Esophagus squamous epithelium (tissue), 5 donors: ENCODE data around the gene FYN. TPM values are rescaled to one million over a fixed set of nuclear protein-coding genes. Genes with fewer than 3 reads are reported as not detected.

Experiments used
- DNase-seq: peaks from one replicate; lab custom pipeline; 2025; lab: John Stamatoyannopoulos, UW
- H3K27ac ChIP-seq, 4 donors: fragments of 200-600 bp; sonication (generic); one replicate each; pipeline ENCODE4 v1.5.1; 2016 to 2019; ENCODE audit warnings: mild to moderate bottlenecking in 1 of 4
- H3K27me3 ChIP-seq, 4 donors: fragments of 200-600 bp; sonication (generic); 1 replicate in 3 of 4; 2 replicates in 1 of 4; pipeline versions ENCODE4 v1.5.1 to v1.6.0; 2017 to 2021; ENCODE audit warnings: antibody characterized with exemption in 1 of 4
- H3K36me3 ChIP-seq, 3 donors: fragments of 200-600 bp; sonication (generic); one replicate each; pipeline ENCODE4 v1.5.1; 2016 to 2019
- H3K4me1 ChIP-seq, 3 donors: fragments of 200-600 bp; sonication (generic); one replicate each; pipeline ENCODE4 v1.5.1; 2017 to 2019
- H3K4me3 ChIP-seq, 4 donors: fragments of 200-600 bp; sonication (generic); 1 replicate in 3 of 4; 2 replicates in 1 of 4; pipeline ENCODE4 v1.5.1; 2016 to 2019; ENCODE audit warnings: mild to moderate bottlenecking in 2 of 4, moderate library complexity in 1 of 4
- H3K9me3 ChIP-seq, 3 donors: fragments of 200-600 bp; sonication (generic); one replicate each; pipeline ENCODE4 v1.5.1; 2016 to 2019
- CTCF ChIP-seq, 6 experiments: fragments of 450-650 bp in 4 of 6; fragments of 200-600 bp in 2 of 6; sonication (generic) in 2 of 6; IDR thresholded peaks; one replicate each; pipeline ENCODE4 v1.5.1; 2016 to 2019; ENCODE audit warnings: antibody characterized with exemption in 6 of 6, mild to moderate bottlenecking in 4 of 6, moderate library complexity in 4 of 6
- POLR2A ChIP-seq, 4 donors: fragments of 450-650 bp; IDR thresholded peaks; one replicate each; pipeline ENCODE4 v1.6.1; 2017; ENCODE audit warnings: antibody characterized with exemption in 4 of 4, mild to moderate bottlenecking in 4 of 4, moderate library complexity in 3 of 4
- WGBS, 2 donors: methylation state at CpG; one replicate each; pipeline ENCODE4 v1.1.5; 2018; 5-methylcytosine and 5-hydroxymethylcytosine counted together
- intact Hi-C: fragments of 100-400 bp; cut with DNase I; formaldehyde crosslinking; loops from one replicate; pipeline ENCODE4 v1.15.0; 2022
- total RNA-seq, 4 donors: library from RNA; depleted of rRNA; stranded (reverse); fragments of >200 nt; gene quantifications; one replicate each; pipeline ENCODE4 v1.1.0, GENCODE V29; 2016
- donor health status: DM: yes; HTN: yes; CAD: no.

FYN gene
- total RNA-seq, 4 donors from 2014 or later: 11.8 to 54.6 (median 21.4) TPM

GRCh38 chr6:111767752-111768430, 105.4 kb downstream of the FYN start:
- Histone ChIP-seq H3K27ac (no peak overlapping the region), H3K27me3 (no peaks in the 10 kb centered on the region), H3K4me1 (peaks cover 0 to 33% (median 10%) of the 10 kb centered on the region in 3 donors), H3K36me3 (no peaks in the 10 kb centered on the region), H3K4me3 (no peak overlapping the region), H3K9me3 (no peaks in the 10 kb centered on the region)
- WGBS, 2 donors: 64% methylated on average over 5 of the region's 5 CpGs
- TF ChIP-seq POLR2A (IDR thresholded peaks at IDR 0.05) (no peak), CTCF (IDR thresholded peaks at IDR 0.05) (no peak)
- DNase-seq: no peak
- intact Hi-C loops: no loop called here

- no peaks in the 10 kb centered on the region for H3K27me3 ChIP-seq
Observed at GRCh38 chr6:111766201-111766857, 106.9 kb downstream of the FYN start.

GRCh38 chr6:111765763-111766162, 107.5 kb downstream of the FYN start:
- no peaks in the 10 kb centered on the region for H3K36me3 ChIP-seq
- WGBS, 2 donors: 79 to 88% methylated on average over 1 of the region's 1 CpG
- intact Hi-C loops: no loop called here
- peak overlapping the region in 1 of 4 donors; percentile 43 for H3K27ac ChIP-seq
- H3K4me1 ChIP-seq: peaks cover 9 to 54% (median 12%) of the 10 kb centered on the region in 3 donors
- no peaks in the 10 kb centered on the region for H3K27me3 ChIP-seq
- no peaks in the 10 kb centered on the region for H3K9me3 ChIP-seq
- no peak for DNase-seq
- TF ChIP-seq POLR2A (IDR thresholded peaks at IDR 0.05) (no peak), CTCF (IDR thresholded peaks at IDR 0.05) (no peak)
- H3K4me3 ChIP-seq: no peak overlapping the region

More at GRCh38 chr6:111766201-111766857, 106.9 kb downstream of the FYN start:
- intact Hi-C loops: no loop called here
- peaks cover 9 to 49% (median 10%) of the 10 kb centered on the region in 3 donors for H3K4me1 ChIP-seq
- H3K27ac ChIP-seq: no peak overlapping the region
- H3K9me3 ChIP-seq: no peaks in the 10 kb centered on the region
- no peak overlapping the region for H3K4me3 ChIP-seq
- no peak for TF ChIP-seq CTCF (IDR thresholded peaks at IDR 0.05)
- TF ChIP-seq POLR2A (IDR thresholded peaks at IDR 0.05): no peak
- no peak for DNase-seq
- 68 to 80% methylated on average over 5 of the region's 5 CpGs for WGBS, 2 donors
- no peaks in the 10 kb centered on the region for H3K36me3 ChIP-seq

GRCh38 chr6:111764238-111765175, 108.7 kb downstream of the FYN start:
- intact Hi-C loops: no loop called here
- H3K27ac ChIP-seq: peak overlapping the region in 3 of 4 donors; percentile 31 to 50 (median 43)
- H3K36me3 ChIP-seq: no peaks in the 10 kb centered on the region
- 74 to 84% methylated on average over 11 to 13 of the region's 13 CpGs for WGBS, 2 donors
- no peaks in the 10 kb centered on the region for H3K9me3 ChIP-seq
- peaks cover 18 to 67% (median 20%) of the 10 kb centered on the region in 3 donors for H3K4me1 ChIP-seq
- DNase-seq: no peak
- no peaks in the 10 kb centered on the region for H3K27me3 ChIP-seq
- no peak overlapping the region for H3K4me3 ChIP-seq
- no peak for TF ChIP-seq CTCF (IDR thresholded peaks at IDR 0.05)
- TF ChIP-seq POLR2A (IDR thresholded peaks at IDR 0.05): peak in 1 of 4 donors; percentile 26
